HCEC 1CT (cell line): Measurements from ENCODE around the gene CYP11A1.
A peak's percentile ranks its signal among the peaks of the same experiment; 100 is the strongest.
"Not testable (repeated sequence)": the region's sequence is repeated elsewhere in the genome, so short reads cannot be mapped to it uniquely, and the experiment has no call there.

Experiments used
- DNase-seq: peaks from one replicate; pipeline ENCODE4 v3.0.0-alpha.2; 2017

Gene CYP11A1

DNA sequence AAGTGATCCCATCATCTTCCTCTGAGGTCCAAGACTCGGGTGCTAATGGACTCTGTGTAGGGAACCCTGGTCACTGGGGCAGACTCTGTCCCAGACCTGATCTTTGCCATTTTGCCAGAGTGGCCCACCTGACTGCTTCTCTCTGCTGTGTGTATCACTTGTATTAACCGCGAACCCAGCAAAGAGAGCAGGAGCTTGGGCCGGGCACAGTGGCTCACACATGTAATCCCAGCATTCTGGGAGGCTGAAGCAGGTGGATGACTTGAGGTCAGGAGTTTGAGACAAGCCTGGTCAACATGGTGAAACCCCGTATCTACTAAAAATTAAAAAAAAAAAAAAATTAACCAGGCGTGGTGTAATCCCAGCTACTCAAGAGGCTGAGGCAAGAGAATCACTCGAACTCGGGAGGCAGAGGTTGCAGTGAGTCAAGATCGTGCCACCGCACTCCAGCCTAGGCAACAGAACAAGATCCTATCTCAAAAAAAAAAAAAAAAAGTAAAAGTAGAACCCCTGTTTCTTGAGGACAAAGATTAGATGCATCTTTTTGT lies 32.9 kb upstream of the CYP11A1 start:
- peak; percentile 27 for DNase-seq

DNA sequence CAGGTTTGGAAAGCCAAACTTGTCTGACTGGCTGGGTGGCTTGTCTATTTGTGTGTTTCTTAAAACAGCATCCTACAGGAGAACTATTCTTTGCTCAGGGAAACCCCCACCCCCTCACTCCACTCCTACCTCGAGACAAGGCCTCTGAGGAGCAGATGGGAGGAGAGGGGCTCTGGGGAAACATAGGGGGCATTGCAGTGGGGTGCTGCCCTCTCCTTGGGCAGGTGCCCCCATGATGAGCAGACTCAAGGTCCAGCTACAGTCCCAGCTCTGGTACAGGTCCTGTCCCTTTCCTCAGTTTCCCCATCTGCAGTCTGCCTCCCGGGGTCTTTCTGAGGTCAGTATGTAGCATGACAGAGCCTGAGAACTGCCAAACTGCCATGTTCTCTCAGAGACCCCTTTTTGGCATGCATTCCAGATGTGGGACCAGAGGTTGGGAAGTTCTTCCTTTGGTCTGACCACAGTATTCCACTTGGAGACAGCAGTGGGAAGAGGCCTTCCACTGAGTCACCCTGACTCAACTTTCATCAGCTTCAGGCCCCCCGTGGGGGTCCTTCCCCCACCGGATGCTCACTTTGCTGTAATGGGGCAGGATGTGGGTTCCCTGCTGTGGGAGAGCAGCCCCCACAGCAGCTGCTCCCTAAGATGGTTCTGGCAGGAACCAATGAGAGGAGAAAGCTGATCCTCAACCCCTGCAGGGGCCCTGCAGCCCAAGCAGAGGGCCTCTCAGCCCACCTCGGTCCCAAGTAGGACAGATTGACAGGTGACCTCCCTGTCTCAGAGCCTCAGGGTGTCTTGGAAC lies 32.3 kb upstream of the CYP11A1 start:
- peak; percentile 88 for DNase-seq

GRCh38 chr15:74399100-74399499 lies 31.7 kb upstream of the CYP11A1 start:
- DNase-seq, result no peak

DNA sequence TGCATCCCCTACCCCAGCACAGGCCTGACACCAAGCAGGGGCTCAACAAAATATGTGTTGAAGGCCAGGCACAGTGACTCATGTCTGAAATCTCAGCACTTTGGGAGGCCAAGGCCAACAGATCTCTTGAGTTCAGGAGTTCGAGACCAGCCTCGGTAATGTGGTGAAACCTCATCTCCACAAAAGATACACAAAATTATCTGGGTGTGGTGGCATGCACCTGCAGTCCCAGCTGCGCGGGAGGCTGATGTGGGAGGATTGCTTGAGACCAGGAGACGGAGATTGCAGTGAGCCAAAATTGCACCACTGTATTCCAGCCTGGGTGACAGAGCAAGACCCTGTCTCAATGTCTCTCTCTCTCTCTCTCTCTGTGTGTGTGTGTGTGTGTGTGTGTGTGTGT lies 30.7 kb upstream of the CYP11A1 start:
- no peak for DNase-seq

DNA sequence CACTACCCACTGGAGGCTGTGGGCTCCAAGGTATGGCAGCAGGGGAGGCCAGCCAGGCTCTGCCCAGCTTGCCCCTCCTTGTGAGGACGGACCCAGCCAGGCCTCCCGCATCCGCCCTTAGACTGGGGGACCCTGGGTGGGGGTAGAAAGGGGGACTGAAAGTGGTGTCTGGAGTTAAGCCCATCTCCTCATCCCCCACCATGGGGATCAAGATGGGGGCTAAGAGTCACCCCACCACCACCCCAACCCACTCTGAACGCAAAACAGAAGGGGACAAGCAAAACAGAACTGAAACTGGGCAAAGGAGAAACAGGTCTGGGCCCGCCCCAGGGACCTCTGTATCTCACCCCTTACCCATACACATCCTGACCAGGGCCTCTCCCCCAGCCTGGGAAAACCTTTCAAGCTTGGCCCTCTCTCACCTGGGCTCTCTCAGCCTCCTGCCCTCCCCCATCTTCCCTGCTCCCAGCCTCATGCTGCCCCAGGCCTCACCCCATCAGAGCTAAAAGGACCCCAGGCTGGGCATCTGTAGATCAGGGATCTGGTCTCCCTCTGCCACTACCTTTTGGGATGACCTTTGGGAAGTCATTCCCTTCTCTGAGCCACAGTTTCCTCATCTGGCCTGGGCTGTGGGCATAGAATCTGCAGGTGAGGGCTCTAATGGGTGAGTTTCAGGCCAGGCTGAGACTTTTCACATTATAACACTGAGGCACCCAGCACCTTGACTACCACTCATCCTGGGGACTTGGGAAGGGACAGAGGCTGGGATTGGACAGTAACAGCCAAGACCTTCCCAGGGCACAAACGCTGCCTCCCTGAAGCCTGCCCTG lies 30.0 kb upstream of the CYP11A1 start:
- DNase-seq, result no peak

DNA sequence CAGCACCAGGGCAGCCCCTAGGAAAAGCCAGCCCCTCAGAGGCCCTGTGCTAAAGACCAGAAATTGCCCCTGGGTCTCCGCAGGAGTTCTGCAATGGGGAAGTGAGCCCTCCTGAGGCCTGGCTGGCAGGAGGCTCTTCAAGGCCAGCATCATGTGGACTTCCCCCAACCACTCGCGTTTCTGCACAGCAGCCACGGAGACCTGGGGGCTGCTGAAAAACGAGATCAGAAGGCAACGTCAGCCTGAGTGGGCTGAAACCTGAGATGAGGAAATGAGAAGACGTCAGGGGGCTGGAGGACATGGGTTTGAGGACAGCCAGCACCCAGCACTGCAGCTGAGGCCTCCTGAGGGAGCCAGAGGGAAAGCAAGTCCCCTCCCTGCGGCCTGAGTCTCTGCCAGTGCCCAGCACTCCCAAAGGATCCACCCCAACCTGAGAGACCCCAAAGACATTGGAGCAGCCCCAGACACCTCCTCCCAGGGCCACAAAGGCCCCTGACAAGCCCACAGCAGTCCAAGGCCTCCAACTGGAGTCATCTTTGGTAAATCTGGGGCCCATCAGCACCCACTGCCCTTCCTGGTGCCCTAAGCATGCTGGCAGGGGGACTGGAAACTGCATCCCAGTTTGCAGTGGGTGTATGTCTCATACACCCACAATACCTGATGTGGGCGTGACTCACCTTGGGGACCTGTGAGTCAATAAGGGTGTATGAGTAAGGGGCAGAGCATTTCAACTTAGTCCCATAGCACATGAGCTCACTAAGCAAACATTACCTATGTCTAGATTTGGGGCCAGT lies 29.2 kb upstream of the CYP11A1 start:
- DNase-seq, result peak; percentile 84

GRCh38 chr15:74396146-74396438 lies 28.6 kb upstream of the CYP11A1 start:
- no peak for DNase-seq

GRCh38 chr15:74395319-74396145 lies 28.1 kb upstream of the CYP11A1 start:
- DNase-seq, result no peak

DNA sequence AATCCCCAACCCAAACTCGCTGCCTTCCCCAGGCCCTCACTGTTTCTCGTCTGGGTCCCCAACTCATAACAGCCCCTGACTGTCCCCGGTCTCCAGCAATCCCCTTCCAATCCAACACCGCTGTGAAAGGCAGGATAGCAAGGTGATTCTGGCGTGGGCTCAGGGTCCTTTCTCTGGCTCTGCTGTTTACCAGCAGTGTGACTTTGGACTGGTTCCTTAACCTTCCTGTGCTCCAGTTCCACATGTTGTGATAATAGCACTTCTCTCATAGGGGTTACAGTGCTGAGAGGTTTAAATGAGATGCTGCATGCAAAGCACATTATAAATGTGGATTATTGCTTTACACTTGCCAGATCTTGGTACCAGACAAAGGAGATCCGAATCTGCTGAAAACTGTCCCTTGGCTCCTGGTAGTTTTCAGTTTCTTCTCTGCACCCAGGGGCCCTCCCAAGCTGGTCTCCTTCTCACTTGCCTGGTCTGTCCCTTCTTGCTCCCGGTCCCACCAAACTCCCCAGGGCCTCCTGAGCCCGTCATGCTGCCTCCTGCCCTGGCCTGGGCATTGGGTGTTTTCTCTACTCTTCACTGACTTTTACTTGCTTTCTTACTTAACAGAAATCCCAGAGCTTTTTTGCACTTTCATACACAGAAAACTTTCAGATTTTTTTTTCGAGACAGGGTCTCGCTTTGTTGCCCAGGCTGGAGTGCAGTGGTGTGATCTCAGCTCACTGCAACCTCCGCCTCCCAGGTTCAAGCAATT lies 26.8 kb upstream of the CYP11A1 start:
- no peak for DNase-seq

GRCh38 chr15:74393423-74393822 lies 26.0 kb upstream of the CYP11A1 start:
- no peak for DNase-seq

DNA sequence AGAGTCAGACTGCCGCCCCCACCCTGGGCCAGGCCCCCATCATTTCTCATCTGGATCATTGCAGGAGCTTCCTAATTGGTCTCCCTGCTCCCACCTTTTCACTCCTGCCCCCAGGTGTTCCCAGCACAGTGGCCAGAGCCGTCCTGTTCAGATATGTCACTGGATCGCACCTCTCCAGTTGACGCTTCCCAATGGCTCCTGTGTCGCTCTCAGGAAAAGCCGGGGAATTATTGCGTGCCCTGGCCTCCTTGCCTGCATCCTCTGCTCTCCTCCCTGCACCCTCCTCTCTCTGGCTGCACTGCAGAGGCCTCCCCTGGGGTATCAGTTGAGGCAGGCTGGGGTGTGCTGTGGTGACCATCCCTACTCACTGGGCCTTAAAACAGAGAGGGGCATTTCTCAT lies 25.5 kb upstream of the CYP11A1 start:
- DNase-seq, result no peak

- DNase-seq, result peak; percentile 47
These were observed 25.0 kb upstream of the CYP11A1 start for GRCh38 chr15:74392451-74392830.

DNA sequence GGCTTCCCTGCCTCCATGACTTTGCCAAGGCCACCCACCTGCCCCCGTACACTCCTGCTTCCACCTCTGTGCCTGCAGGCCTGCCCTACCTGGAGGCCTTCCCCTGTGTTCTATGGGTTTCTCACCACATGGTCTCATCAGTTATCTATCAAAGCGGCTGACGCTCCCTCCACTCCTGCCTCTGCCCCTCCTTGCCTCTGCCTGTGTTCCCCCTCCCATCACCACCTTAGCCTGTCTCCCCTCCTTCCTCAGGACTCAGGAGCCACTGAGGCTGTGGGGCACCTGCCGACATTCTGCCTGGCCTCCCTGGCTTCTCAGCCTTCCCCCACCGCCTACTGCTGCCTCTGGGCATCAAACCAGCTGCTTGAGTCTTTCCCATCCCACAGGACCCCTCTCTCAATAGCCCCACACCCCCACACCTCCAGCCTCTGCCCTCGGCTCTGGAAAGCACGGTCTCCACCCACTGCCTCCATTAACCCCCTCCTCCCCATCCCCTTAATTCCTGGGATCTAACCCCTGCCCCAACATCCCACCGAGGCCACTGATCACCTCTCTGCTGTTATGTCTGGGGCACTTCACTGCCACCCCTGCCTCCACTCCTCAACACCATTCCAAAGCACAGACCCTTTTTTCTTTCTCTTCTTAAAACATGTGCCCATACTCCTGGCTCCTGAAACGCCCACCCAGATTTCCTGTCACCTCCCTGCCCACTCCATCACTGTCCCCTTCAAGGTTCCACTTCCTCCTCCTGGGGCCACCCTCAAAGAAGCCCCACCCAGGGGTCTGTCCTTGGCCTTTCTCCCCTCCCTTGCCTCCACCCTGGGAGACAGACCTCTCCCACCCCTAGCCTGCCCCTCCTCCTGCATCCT lies 24.4 kb upstream of the CYP11A1 start:
- DNase-seq, result no peak

- DNase-seq, result no peak
These were observed 23.3 kb upstream of the CYP11A1 start for GRCh38 chr15:74390647-74391288.

DNA sequence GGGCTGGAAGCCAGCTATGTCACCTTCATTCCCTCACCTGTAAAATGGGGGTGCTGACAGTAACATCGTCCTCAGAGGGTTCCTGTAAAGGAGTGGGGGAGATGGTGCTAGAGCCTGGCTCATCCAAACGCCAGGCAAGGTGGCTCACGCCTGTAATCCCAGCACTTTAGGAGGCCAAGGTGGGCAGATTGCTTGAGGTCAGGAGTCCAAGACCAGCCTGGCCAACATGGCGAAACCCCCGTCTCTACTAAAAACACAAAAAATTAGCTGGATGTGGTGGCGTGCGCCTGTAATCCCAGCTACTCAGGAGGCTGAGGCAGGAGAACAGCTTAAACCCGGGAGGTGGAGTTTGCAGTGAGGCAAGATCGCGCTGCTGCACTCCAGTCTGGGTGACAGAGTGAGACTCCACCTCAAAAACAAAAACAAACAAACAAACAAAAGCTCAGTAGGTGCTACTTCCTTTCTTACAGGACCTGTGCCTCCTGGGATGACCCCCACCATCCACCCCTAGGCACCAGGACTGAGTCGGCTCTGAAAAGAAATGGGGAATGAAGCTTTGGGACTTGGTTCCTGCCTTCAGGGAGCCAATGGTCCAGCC lies 22.7 kb upstream of the CYP11A1 start:
- DNase-seq, result not testable (repeated sequence)

DNA sequence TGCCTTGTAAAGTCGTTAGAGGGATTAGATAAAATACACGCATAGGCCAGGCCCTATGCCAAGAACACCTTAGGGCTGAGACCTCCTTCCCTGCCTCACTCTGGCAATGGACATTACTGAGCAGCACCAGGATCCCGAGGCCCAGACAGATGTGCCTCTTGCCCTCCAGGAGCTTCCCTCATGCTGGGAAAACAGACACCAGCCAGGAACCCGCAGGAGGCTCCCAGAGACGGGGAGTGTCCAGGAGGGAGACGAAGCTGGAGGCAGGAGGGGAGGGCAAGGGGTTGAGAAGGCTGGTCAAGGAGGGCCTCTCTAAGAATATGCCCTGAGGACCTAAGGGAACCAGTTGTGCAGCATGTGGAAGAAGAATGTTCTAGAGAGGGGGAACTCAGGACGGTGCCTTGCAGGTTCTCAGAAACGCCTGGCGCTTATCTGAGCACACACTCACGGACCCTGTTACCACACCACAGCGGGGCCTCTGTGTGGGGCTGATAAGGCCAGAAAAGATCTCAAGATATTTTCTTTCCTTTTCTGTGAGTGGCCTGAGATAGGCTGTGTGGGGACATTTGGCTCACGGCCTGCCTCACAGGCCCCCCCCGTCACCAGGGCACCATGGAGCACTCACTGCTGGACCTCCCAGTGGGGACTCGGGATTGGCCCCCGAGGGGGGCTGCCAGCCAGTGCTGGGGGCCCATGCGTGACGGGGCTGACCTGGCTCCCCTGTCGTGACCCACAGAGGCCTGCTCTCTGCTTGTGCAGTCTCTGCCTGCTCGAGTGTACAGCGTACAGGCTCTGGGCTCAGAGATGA lies 22.0 kb upstream of the CYP11A1 start:
- DNase-seq, result no peak

- DNase-seq, result no peak
These were observed 21.0 kb upstream of the CYP11A1 start for GRCh38 chr15:74388363-74388951.

DNA sequence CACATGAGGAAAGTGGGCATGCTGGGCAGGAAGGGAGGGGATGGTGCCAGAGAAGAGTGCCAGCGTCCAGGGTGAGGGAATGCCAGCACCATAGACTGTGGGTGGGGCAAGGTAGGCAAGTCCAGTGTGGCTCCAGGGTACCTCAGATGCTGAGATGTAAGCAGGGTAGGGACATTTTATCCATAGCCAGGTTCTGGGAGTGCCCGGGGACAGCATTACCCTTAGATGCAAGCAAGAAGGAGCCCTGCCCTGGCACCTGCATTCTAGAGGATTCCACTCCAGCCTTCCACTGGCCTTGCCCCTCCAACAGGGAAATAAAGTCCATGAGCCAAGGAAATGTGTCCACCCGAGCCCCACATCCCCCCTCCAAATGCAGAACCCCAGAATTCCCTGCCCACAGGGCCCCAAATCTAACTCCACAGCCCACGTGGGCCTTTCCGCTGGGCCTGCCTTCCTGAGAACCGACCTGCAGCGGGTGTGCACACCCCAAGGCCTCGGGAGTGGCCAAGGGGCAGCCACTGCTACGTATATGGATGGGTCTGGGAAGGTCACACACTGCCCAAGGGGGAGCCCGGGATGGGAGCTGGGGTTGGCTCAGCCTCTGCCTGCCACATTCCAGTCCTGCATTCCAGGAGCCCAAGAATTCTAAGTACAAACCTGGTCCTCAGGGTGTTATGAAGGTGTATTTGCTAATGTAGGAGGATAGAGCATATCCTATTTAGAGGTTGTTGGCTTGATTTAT lies 20.3 kb upstream of the CYP11A1 start:
- no peak for DNase-seq
